ELR (cell line): ENCODE data around the gene TSPAN15.

Experiments used
- DNase-seq: peaks from one replicate; pipeline ENCODE4 v3.0.0-alpha.2; 2015; ENCODE audit warnings: low read depth

The TSPAN15 gene

GRCh38 chr10:69553328-69553727 is 102.1 kb downstream of the TSPAN15 start:
- DNase-seq = no peak

DNA sequence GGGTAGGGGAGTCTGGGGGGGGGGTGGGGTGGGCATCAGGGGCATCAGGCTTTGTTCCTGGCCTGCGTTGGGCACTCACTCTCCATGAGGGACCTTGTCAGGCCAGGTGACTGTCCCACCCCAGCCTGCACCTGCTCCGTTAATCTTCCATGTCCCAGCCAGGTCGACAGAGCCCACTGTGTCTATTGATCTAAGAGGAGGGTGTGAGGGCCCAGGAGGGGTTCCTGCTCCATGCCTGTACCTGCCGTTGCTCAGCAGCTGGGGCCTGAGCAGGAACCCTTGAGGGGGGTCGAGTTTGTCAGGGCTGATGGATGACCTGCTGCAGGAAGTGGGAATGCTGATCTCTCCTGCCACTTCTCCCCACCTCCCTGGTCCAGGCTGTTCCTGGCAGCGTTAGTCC is 103.3 kb downstream of the TSPAN15 start:
- no peak for DNase-seq
